ENCODE data around the gene ISLR.

Gene ISLR

DNA sequence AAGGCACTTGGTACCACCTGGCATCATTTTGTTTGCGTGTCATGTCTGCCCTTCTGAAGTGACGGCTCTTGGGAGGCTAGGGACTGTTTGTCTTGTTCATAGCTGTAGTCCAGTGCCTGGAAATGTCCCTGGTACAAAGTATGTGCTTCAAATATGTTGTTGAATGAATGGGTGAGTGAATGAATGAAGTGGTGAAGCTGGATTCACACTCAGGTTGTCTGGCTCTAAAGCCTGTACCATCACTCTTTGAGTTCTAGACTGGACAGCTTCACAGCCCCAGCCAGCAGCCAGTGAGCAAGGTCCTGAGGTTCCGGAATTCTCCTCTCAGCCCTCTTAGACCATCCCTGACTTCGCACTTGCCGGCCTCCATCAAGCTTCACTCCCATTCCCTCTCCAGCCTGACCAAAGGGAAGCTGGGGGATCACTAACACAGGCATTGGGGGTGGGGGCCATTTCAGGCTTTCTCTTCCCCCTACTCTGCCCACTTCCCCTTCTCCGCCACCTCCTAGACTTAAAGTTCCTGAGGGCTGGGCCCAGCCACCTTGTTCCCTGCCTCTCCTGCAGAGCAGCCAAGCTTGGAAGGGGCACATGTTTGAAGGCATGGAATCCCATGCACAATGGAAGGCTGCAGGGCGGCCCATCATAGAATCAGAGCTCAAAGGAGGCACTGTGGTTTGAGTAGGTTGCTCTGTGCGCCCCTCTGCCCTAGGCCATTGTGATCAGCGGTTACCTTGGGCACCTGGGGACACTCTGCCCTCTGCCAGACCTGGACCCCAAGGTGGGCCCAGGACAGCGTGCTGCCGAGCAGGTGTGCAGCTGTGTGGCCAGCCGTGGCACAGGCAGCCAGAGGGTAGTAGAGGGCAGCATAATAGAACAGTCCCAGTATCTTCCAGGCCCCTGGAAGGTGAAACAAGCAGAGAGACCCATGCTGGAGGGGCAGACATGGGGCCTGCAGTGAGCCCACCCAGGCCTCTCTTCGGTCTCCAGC, 21.4 kb downstream of the ISLR start:
- DNase-seq = no peak

DNA sequence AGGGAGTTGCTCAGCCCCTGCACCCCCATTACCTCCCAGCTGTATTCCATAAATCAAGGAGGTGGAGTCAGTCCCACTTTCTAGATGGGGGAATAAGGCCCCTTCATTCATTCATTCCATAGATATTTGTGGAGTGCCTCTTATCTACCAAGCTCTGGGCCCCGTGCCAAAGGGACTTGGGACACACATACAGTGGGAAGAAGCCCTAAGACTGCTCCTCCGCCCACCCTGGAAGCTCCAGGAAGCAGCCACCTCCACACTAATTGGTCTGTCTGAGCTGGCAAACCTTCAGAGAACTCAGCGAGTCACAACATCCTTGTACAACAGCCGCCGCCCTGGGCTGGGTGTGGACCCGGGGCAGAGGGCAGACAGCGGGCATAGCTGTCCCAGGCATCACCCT, 22.7 kb downstream of the ISLR start:
- no peak for DNase-seq

DNA sequence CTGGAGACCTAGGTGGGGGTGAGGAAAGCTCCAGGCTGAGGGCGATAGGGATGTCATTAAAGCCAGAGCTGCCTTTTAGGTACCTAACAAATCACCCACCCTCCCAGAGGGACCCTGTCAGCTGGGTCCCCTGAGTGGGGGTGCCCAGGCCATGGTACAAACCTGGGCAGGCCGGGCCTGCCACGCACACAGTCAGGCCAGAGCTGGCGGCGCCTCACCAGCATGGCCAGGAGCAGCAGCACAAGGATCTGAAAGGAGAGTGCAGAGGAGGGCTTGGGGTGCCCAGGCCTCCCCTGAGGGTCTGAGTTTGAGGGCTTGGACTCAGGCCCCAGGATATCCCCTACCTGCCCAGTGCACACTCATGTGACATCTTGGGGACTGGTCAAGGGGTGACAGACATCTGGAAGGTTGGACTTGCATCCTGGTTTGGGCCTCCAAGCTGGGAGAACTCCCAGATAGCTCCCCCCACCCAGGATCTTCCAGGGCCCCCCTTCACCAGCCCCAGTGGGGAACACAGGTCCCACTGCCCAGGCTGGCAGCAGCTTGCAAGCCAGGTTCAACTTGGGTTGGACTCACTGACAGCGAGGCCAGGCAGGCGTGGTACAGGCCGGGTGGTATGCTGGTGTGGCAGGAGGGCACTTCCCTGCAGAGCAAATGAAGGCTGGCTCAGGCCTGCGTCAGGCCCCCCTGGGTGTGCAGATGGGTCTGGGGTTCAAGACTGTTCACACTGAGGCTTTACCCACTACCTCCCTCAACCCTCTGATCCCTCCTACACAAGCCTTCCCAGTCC, 23.9 kb downstream of the ISLR start:
- DNase-seq = no peak

DNA sequence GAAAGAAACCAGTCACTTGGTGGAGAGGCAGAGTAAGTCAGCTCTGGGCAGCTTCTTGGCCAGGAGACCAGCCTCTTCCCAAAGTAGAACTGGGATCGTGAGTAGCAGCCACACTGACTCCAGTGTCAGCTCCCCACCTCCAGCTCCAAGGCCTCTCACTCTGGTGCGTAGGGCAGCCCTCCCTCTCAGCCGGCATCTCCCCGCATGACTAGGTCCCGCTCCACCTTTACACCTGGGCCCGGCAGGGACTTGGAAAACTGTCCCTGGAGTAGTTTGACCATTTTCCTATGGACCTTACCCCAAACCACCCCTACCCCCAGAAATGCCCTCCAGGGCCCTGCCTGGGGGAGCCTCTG, 25.8 kb downstream of the ISLR start:
- no peak for DNase-seq

- DNase-seq = no peak
Observed at GRCh38 chr15:74200412-74200815, 26.9 kb downstream of the ISLR start.

DNA sequence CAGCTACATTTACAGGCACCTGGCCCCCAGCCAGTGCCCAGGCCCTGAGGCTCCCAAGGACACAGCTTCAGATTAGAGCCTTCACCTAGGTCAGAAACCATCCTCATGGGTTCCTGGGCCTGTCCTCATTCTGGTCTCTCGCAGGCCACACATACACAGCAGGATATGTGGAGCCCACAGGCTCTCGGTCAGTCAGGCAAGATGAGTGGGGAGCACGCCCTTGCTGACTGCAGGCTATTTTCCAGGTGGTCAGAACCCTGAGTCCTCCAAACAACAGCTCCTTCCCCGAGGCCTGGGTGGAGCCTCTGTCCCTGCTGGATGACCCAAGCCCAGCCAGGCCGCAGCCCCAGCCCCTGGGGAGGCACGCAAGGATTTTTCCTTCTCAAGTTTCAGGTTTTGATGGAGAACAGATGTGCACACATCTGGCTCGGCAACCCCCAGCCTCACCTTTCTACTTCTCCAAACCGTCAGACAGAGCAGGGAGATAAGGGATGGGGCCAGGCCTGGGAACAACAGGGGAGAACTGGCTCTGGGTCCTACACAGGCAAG, 27.4 kb downstream of the ISLR start:
- DNase-seq = peak in 1 of 2 experiments; percentile 20

DNA sequence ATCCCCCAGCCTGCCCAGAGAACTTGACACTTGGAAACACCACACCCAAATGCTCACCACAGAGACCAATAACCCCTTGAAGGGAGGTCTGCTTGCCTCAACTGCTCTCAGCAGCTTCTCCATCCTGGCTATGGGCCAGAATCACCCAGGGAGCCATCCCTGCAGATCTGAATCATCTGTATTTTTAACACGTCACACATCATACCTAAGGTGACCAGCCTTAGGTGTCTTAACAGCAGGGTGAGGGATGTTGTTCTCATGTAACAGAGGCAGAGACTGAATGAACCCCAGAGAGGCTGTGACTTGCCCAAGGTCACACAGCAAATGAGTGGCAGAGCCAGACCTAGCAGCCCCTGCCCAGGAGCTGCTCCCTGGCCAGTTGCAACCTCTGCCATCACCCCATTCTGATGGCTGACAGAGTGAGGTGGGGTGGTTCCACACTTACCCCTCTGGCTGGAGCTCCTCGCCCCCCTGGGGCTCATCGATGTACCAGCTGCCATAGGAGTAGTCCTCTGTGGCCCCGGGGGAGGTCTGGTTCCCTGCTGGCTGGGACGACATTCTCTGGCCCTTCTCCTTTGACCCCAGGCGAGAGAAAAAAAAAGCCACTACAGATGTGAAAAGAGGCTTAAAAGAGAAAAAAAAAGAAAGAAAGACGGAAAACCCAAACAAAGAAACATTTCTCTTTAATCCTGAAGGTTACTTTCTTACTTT, 28.4 kb downstream of the ISLR start:
- DNase-seq = no peak

DNA sequence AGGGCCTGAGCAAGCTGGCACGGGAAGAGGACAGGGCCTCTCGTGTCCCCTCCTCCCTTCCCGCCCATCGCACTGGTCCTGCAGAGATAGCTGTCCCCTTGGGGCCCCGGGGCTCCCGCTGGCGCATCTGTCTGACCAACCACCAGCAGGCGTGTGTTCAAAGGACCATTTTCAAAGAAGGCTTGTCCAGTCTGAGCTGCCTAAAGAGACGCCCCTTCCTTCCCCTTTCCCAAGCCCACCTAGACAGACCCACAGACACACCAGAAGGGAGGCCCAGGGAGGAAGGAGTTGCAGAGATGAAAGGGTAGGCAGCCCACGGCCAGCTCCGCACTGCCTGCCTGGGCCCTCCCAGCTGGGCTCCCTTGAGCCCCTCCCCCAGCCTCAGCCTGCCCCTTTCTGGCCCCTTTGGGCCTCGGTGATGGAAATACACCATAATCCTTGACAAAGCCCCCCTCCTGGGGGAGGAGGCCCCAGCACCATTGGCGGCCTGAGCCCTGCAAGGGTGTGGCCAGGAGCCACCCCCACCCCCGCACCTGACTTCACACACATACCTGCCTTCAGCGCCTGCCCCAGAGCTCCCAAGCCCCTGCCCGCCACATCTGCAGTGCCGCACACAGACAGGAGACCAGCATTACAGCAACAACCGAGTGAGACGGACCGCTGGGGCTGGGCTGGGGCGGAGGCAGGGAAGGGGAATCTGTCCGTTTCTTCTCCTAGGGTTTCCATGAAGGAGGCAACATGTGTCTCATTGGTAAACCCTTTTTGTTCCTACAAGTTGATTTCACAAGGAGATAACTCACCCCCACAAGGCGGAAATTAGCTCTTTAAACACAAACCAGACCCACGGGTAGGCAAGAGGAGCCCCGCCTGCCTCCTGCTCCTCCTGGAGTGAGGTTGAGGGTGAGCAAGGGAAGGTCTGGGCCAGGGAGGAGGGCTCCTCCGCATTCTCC, 29.2 kb downstream of the ISLR start, which contains the start of gene STRA6:
Gene STRA6 (minus strand): TSS at position 336 of the 950 bp plus-strand sequence. CDS start 520 bp downstream, outside the sequence.
- peak; percentile 45 to 73 for DNase-seq

GRCh38 chr15:74203914-74204431, 30.5 kb downstream of the ISLR start:
- DNase-seq = peak; percentile 66 to 85

DNA sequence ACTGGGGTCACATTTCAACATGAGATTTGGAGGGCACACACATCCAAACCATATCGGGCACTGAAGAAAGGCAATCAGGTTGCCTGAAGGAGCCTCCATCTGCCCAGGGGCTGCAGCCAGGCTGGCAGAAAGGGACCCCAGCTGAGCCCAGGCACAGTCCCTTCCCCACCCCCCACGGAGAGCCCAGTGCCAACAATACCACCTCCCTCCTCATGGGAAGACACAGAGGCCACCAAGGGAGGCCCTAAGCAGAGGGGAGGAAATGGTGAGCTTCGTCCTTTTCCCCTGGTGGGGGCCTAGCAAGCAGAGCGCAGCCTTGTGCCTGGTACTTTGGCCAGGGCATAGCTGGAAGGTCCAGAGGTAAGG, 32.1 kb downstream of the ISLR start:
- DNase-seq = no peak

GRCh38 chr15:74206801-74207281, 33.3 kb downstream of the ISLR start:
- peak; percentile 50 to 81 for DNase-seq

- DNase-seq = no peak
Observed at GRCh38 chr15:74207652-74208440, 34.3 kb downstream of the ISLR start.

DNA sequence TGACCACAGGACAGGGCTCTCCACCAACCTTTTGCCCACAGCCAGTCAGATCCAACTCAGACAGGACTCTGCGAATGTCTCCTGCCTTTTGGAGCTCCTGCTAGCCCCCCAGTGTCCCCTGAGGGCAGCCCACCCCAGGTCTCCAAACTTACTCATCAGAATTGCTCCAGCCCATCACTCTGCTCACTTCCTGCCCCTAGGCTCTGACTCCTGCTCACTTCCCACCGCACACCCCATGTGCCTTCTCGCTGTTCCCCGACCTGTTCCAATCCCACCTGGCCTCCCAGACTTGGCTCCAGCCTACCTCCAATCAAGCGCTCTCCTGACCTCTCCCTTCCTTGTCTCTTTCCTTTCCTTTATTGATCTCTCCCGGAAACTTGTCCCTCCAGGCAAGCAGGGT, 35.0 kb downstream of the ISLR start:
- DNase-seq = no peak

- peak in 1 of 2 experiments; percentile 70 for DNase-seq
Observed at GRCh38 chr15:74208901-74209559, 35.5 kb downstream of the ISLR start.

- DNase-seq = no peak
Observed at GRCh38 chr15:74209560-74209958, 36.0 kb downstream of the ISLR start.

DNA sequence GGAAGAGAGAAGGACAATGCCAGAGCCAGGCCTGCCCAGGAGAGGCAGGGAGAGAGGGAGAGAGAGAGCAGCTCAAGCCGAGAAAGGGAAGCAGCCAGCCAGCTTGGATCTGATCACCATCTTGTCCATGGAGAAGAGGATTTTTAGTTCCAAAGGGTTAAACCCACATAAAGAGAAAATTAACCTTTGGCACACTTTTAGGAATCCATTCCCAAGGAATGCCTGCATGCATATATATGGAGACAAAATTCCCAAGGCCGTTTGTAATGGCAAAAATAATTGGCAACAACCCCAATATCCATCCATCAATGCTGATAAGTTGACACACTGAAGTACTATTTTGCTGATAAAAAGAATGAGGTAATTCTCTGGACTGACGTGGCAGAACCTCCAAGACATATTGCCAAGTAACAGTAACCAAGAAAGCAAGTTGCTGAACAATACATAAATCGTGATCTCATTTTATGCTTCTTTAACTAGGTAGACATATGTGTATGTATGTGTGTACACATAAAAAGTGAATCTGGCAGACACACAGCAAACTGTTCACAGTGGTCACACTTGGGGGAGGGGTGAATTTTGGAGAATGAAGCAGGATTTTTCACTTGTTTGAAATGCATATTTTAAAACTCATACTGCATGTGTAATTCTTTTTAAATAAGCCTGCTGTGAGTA, 36.6 kb downstream of the ISLR start:
- DNase-seq = no peak

GRCh38 chr15:74210729-74211128, 37.2 kb downstream of the ISLR start:
- no peak for DNase-seq

DNA sequence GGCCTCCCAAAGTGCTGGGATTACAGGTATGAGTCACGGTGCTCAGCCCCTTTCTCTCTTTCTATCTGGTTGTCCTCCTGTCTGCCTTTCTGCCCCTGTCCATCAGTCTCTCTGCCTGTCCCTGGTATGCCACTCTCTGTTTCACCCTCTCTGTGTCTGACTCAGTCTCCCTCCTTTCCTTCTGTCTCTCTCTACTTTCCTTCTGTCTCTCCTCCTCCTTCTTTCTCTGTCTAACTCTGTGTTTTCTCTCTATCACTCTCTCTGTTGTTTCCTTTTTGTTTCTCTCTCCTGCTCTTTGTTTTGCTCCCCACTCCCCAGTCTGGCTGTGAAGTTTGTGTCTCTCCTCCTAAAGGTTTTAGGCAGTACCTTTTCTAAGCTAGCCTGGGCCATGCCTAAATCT, 38.1 kb downstream of the ISLR start:
- no peak for DNase-seq

DNA sequence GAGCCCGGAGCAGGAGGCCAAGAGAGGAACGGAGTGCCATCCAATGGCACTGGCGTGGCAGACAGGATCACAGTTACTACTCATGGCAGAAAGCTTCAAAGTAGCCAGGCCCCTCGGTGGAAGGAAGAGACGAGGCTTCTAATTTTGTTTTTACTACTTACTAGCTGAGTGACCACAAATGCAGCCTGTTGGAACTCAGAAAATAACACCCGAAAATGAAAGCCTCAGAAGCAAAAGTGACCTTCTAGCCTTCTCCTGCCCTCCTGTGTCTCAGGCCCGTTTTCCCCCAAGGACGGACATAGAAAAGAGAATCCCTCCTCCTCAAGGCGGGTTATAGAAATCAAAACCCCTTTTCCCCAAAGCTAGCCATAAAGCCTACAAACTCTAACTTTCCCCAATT, 39.0 kb downstream of the ISLR start:
- no peak for DNase-seq

Data from NCI-H524 (cell line).